Measurements from ENCODE around the gene PRKAG3. TPM values are rescaled to one million over a fixed set of nuclear protein-coding genes. Genes with fewer than 3 reads are reported as not detected.

Gene PRKAG3
- total RNA-seq, 2 donors from 2014 or later, result 0.23 TPM; not detected in 1

GRCh38 chr2:218823196-218823855 is 8.3 kb downstream of the PRKAG3 start:
- no peak for DNase-seq (ENCODE audit: low spot score)
- intact Hi-C loops (cut with DNase I), result loop anchor here in 1 of 2 donors (2.0 kb wide), 1 partner anchor 47 kb away; no protein-coding TSS in a partner anchor

DNA sequence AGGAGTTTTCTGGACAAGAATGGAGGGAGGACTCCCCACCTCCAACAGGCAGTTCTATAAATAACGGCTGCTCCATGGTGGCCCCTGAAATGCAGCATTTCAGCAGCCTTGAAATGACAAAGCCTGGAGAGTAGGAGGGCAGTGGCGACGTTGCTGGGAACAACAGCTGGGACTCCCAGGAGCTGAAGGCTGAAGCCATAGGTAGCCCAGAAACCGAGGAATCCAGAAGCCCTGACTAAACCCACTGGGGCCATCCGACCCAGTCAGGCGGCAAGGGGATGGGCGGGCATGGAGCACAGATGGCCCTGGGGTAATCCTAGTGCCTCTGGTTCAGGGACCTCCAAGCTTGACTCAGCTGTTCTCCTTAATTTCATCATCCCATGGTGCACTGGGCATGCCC is 9.0 kb downstream of the PRKAG3 start:
- intact Hi-C loops (cut with DNase I), result loop anchor here in 1 of 2 donors (2.0 kb wide), 1 partner anchor 46 kb away; no protein-coding TSS in a partner anchor
- peak; percentile 58 for DNase-seq (ENCODE audit: low spot score)

DNA sequence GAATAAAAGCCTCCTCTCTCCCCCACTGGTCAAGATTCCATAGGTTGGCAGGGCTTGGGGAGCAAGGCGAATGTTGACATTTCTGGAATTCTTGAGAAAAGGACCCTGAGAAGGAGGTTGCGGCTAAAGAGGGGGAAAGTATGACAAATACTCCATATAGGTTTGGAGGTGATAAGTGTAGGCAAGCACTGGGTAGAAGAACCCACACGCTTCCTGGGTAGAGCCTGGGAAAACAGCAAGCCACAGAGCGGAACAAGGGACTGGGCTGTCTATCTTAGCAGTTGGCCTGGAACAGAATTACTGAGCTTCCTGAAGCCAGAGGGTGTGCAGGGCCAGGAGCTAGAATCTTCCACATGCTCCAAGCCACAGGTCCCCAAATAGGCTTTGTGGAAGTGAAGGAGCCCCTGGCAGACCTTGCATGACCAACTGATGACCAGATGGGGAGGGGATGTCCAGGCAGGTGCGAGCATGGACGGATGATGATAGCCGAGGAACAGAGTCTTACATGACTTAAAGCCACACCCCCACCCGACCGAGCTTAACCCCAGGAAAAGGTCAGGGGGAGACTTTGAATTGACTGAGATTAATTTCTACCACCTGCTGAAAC is 9.9 kb downstream of the PRKAG3 start:
- intact Hi-C loops (cut with DNase I), result loop anchor here in 1 of 2 donors (2.0 kb wide), 1 partner anchor 45 kb away; no protein-coding TSS in a partner anchor
- peak; percentile 55 for DNase-seq (ENCODE audit: low spot score)

DNA sequence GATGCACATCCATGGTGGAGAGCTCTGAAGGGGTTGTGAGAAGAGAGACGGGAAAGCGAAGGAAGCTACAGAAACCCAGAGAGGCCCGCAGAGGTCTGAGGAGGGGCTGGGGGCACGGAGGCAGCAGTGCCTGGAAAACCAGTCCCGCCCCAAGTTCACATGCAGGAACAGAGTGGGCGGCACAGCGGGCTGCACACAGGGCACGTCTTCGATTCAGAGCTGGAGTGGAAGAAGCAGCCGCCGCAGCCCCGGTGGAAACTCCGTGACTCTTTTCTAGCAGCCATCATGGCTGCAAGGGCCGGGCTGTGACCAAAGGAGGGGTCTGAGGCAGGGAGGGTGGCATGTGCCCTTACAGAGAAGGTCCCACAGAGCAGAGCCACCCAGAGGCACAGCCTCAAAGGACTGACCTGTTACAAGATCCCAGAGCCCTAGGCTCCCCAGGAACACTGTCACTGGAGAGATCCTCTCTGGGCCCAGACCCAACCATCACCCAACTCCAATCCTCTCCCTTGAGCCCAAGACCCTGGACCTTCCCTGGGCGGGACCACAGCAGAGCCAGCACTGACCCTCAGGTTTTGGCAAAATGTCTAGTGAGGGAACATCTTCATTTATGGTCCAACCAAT is 10.7 kb downstream of the PRKAG3 start:
- DNase-seq (ENCODE audit: low spot score), result peak; percentile 53
- intact Hi-C loops (cut with DNase I), result no loop called here

- intact Hi-C loops (cut with DNase I), result no loop called here
- no peak for DNase-seq (ENCODE audit: low spot score)
Observed at GRCh38 chr2:218819093-218819492, 12.5 kb downstream of the PRKAG3 start.

GRCh38 chr2:218816561-218817011 is 15.0 kb downstream of the PRKAG3 start:
- intact Hi-C loops (cut with DNase I), result no loop called here
- DNase-seq (ENCODE audit: low spot score), result no peak

GRCh38 chr2:218815649-218816048 is 16.0 kb downstream of the PRKAG3 start:
- intact Hi-C loops (cut with DNase I), result no loop called here
- no peak for DNase-seq (ENCODE audit: low spot score)

DNA sequence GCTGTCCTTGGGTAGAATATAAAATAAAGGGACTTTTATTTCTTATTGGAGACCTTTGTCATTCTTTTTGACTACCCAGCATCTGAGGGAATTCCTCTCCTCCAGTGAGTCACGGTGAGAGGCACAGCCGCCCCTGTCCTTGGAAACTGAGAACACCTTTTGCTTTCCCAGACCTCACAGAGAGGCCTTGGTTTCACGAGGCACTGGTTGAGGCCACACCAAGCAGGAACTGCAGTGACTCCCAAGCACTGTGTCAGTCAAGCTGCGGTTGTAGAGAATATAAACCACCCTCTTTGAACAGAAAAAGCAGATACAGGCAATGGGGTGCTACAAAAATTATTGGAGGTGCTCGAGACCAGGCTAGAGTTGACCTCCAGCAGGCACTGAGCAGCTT is 16.4 kb downstream of the PRKAG3 start:
- DNase-seq (ENCODE audit: low spot score), result peak; percentile 34
- intact Hi-C loops (cut with DNase I), result no loop called here

GRCh38 chr2:218814540-218815243 is 16.9 kb downstream of the PRKAG3 start:
- intact Hi-C loops (cut with DNase I), result no loop called here
- DNase-seq (ENCODE audit: low spot score), result peak; percentile 79

- DNase-seq (ENCODE audit: low spot score), result peak; percentile 52
- intact Hi-C loops (cut with DNase I), result no loop called here
Observed at GRCh38 chr2:218813771-218814460, 17.7 kb downstream of the PRKAG3 start.

DNA sequence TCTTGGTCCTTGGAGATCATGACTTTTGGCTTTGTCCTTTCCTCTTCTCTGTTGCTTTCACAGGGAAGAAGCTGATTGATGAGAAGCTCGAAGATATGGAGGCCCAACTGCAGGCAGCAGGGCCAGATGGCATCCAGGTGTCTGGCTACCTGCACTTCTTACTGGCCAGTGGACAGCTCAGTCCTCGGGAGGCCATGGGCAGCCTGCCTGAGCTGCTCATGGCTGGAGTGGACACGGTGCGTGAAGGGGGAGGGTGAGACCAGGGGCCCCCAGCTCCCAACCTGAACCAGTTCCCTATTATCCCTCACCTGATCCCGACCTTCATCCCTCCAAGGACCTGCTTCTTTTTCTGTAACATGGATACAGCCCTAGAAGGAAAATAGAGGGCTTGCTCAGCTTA is 18.7 kb downstream of the PRKAG3 start:
- intact Hi-C loops (cut with DNase I), result no loop called here
- DNase-seq (ENCODE audit: low spot score), result no peak

DNA sequence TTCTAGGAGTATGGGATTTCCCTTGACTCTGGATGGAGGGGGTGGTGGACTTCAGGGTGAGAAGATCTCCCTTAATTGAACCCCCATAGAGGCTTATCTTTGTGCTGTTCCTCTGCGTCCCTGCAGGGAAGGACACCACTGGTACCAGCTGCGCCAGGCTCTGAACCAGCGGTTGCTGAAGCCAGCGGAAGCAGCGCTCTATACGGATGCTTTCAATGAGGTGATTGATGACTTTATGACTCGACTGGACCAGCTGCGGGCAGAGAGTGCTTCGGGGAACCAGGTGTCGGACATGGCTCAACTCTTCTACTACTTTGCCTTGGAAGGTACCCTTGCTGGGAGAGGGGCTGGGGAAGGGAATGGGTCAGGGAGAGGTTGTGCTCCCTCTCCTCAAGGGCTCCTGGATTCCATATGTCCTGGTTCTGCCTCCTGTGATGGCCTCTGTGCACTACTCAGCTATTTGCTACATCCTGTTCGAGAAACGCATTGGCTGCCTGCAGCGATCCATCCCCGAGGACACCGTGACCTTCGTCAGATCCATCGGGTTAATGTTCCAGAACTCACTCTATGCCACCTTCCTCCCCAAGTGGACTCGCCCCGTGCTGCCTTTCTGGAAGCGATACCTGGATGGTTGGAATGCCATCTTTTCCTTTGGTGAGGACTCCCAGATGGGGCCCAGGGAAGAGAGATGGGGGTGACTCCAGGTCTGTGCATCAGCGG is 19.3 kb downstream of the PRKAG3 start:
- intact Hi-C loops (cut with DNase I), result no loop called here
- peak; percentile 63 for DNase-seq (ENCODE audit: low spot score)

DNA sequence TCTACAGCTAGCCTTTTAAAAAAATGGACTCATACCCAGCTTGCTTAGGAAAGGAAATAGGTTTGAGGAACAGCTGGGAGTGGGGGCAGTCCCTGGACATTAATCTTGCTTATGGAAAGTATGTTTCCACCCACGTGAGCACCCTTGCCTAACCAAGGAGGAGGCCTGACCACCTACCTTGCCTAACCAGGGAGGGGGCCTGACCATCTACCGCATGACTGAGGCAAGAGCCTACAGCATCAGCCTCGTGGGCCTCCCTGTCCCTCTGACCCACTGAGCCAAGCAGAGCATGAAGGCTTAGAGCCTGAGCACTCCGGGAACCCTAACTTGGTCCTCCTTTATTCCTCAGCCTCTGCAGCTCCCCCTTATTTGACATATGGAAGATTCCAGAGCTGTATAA is 20.2 kb downstream of the PRKAG3 start:
- intact Hi-C loops (cut with DNase I), result no loop called here
- peak; percentile 42 for DNase-seq (ENCODE audit: low spot score)

GRCh38 chr2:218810256-218810655 is 21.3 kb downstream of the PRKAG3 start:
- intact Hi-C loops (cut with DNase I), result no loop called here

DNA sequence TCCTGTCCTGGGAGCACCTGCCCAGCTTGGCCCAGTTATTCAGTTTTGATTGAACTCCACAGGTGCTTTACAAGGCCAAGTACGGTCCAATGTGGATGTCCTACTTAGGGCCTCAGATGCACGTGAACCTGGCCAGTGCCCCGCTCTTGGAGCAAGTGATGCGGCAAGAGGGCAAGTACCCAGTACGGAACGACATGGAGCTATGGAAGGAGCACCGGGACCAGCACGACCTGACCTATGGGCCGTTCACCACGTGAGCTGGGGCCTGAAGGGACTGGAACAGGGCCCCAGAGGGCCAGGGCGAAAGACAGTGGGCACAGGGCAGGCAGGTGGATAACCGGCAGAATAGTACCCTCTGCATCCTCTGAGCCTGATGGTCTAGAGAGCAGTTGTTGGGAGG is 22.1 kb downstream of the PRKAG3 start:
- intact Hi-C loops (cut with DNase I), result no loop called here
- no peak for DNase-seq (ENCODE audit: low spot score)

More at GRCh38 chr2:218810256-218810655, 21.3 kb downstream of the PRKAG3 start:
- no peak for DNase-seq (ENCODE audit: low spot score)

DNA sequence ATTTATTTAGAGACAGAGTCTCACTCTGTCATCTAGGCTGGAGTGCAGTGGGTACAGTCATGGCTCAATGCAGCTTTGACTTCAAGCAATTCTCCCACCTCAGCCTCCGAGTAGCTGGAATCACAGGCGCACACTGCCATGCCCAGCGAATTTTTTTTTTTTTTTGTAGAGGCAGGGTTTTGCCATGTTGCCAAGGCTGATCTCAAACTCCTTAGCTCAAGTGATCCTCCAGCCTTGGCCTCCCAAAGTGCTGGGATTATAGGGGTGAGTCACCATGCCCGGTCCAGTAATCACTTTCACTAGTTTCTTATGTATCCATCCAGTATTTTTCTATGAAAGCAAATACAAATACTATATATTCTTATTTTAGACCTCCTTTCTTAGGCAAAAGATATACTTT is 24.0 kb downstream of the PRKAG3 start:
- intact Hi-C loops (cut with DNase I), result no loop called here
- no peak for DNase-seq (ENCODE audit: low spot score)

GRCh38 chr2:218806346-218806978 is 25.1 kb downstream of the PRKAG3 start:
- intact Hi-C loops (cut with DNase I), result no loop called here

DNA sequence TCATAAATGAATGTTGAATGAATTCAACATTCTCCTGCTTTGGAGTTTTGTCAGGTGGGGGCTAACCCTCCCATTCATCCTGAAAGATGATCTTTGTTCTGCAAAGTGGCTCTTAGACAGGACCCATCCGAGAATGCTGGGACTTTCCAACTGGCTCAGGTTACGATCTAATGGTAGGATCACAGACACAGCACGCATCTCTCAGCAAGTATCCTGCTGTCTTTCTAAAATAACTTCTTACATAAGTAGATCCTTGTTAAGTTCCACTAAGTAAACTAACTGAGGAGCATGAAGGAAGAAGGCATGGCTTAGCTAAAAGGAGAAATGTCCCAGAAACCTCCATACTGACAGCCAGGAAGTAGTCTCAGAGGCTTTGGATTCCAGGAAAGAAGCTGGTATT is 26.0 kb downstream of the PRKAG3 start:
- intact Hi-C loops (cut with DNase I), result no loop called here
- no peak for DNase-seq (ENCODE audit: low spot score)

More at GRCh38 chr2:218806346-218806978, 25.1 kb downstream of the PRKAG3 start:
- DNase-seq (ENCODE audit: low spot score), result peak; percentile 94

All from posterior vena cava (tissue), 2 donors.